GM19238 (cell line): ENCODE measurements around the gene NEDD4L.

Experiments used
- DNase-seq: peaks from one replicate; pipeline ENCODE4 v3.0.0; 2011; ENCODE audit warnings: low spot score; ENCODE audit not compliant: insufficient read length

Gene NEDD4L

GRCh38 chr18:58180172-58180571 lies 136.1 kb downstream of the NEDD4L start:
- no peak for DNase-seq

DNA sequence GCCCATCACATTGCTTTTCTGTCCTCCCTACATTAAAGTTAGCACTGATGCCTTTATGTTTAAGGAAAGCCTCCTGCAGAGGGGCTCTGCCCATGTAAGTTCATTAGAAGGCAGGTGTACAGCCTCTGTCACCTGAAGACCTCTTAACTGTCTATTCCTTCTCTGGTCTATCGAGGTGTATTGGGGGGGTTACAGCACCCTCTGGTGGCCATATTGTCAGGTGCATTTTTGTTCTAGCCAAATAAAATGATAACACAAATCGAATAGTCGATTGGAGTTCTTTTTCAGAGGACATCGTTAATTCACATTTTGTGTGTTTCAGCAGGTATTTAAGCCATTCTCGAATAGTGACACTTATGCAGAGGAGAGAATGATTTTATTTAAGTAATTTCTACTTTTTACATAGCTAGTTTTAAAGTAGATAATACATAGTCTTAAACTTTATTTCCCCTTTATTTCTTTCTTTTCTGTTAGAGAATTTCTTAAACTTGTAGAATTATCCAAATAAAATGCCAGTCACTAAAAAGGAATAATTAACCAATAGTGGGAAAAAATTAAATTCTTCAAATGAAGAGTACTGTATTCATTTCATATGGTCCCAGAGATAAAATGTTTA lies 136.8 kb downstream of the NEDD4L start:
- DNase-seq: peak; percentile 46

DNA sequence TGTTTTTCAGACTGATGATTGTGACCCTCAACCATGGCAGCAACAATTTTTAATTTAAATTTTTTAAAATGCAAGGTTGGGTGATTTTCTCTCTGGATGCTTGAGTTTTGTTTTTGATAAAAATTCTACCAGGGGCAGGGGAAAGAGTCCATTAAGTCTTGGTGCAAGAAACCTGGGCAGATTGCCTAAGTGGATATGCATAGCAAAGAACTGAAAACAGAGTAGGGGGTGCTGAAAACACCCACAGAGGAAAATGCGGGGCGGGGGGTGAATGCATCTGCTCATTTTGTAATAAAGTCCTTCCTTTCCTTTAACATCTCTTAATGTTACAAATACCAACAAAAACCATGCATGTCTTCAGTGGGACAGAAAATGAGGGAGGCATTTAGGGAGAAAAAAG lies 138.0 kb downstream of the NEDD4L start:
- no peak for DNase-seq

GRCh38 chr18:58183226-58183625 lies 139.2 kb downstream of the NEDD4L start:
- DNase-seq: no peak

DNA sequence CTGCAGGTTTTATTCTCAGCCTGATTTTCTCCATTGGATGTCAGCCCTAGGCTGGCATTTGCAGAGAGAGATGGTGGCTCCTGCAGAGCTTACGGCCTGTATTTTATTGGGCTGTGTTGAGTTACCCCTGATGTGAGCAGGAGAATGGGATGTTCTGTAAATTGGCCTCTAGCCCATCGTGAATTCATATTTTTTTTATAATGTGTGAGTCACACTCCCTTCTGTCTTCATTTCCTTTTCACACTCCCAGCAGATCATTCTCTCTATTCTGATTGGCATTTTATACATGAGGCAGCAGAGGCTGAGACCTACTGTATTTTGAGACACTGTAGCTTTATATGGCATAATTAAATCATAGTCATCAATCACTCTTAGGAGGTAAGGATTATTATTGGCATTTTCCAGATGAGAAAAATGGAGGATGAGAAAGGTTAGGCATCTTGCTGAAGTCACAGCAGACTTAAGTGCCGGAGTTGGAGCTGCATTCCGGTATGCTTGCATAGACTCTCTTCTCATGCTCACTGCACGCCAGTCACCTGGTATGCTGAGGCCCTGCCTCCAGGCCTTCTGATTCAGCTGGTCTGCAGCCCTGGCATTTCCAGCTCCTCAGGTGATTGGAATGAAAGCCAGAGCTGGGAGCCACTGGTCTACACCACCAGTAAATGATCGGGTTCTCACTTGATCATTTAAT lies 142.4 kb downstream of the NEDD4L start:
- DNase-seq: no peak

DNA sequence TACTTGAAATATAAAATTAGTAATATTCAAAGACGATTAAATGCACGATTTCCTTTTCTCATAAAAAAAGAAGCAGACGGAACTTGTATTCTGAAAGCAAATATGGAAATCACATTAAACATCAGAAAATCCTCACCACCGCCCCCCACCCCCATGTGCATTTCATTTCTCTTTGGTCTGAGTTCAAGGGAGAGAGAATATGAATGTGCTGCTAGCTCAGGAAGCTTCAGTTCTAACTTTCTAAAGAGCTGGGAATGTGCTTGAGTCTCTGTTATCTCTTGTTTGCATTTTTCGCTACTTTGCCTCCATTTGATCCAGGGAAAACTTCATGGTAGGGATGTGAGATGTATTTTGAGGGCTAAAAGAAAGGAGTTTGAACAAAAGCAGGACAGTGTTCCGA lies 143.6 kb downstream of the NEDD4L start:
- DNase-seq: no peak

DNA sequence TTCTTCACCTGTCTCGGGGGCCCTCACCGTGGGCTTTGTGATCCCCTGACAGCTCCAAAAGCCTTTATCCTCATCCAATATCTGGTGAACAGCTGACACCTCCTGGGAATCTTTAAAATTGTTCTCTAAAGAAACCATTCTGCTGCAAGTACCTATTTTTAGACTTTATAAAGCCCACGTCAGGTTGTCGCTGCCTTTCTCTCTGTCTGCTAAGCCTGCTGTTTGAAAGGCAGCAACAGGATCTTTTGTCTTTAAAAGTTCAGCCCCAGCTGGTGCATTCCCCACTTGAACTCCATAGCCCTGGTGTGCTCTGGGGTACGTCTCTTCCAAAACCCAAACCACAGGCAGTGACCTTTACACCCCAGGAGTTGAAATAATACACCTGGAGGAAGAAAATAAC lies 145.0 kb downstream of the NEDD4L start:
- DNase-seq: no peak

GRCh38 chr18:58190842-58191530 lies 147.0 kb downstream of the NEDD4L start:
- no peak for DNase-seq

- no peak for DNase-seq
Observed at GRCh38 chr18:58191626-58192025, 147.6 kb downstream of the NEDD4L start.

DNA sequence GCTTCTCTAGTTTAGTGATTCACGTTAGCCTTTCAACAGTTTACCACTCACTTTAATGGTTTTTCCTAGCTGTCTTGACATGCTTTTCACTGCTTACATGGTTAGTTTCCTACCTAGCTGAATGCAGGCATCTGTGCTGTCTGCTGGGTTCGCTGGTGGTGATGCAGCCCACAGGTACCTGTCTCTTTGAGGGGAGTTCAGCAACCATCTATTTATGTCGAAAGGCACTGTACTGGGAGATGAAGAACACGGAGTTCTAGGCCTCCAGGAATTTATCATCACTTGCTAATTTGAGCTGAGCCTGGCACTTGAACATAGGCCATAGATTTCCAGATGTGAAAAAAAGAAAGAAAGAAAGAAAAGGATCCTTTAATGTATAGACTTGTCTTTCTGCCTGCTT lies 148.5 kb downstream of the NEDD4L start:
- no peak for DNase-seq

- DNase-seq: no peak
Observed at GRCh38 chr18:58194028-58194427, 150.0 kb downstream of the NEDD4L start.

- no peak for DNase-seq
Observed at GRCh38 chr18:58195278-58195765, 151.3 kb downstream of the NEDD4L start.

GRCh38 chr18:58196164-58196563 lies 152.1 kb downstream of the NEDD4L start:
- DNase-seq: no peak

DNA sequence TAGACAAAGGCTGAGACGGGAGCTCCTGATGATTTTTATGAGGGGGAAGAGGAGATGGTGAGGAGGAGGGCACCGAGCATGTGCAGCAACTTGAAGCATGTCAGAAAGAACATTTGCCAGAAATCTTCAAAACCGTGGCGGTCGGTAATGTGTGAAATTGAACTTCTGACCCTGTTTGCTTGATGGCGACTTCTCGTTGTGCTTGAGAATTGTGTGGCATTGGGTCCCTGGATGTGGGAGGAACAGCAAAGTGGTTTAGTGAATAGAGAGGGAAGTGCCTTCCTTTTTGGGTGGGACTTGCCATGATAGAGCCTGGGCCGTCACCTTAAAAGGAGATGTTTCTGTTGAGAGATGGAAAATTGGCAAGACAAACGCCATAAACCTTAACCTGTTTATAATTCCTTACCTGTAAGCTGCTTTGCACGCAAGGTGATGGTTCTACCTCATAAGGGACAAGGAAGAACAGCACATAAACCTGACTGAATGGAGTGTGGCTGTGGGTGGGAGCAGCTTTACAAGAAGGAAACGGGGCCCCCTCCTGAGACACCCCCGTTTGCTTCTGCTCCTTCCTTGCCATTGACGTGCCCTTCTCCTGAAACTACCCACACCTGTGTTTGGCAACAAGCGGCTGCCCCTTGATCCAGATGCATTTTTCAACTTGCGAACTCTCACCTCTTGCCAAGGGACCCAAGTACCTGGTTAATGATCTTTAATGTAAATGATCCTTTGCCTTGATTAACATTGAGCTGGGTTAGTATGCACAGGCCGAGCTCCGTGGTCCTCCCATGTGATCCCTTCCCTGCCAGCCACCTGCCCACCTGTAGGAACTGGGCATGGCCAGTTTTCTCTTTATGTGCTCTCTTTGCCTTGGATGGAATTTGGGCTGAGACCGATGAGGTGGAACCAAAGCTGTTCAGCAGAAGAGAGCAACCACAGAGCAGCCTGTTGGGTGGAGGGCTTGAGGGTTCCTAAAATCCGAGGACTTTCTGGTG lies 153.2 kb downstream of the NEDD4L start:
- DNase-seq: no peak

GRCh38 chr18:58201268-58201667 lies 157.2 kb downstream of the NEDD4L start:
- DNase-seq: no peak

DNA sequence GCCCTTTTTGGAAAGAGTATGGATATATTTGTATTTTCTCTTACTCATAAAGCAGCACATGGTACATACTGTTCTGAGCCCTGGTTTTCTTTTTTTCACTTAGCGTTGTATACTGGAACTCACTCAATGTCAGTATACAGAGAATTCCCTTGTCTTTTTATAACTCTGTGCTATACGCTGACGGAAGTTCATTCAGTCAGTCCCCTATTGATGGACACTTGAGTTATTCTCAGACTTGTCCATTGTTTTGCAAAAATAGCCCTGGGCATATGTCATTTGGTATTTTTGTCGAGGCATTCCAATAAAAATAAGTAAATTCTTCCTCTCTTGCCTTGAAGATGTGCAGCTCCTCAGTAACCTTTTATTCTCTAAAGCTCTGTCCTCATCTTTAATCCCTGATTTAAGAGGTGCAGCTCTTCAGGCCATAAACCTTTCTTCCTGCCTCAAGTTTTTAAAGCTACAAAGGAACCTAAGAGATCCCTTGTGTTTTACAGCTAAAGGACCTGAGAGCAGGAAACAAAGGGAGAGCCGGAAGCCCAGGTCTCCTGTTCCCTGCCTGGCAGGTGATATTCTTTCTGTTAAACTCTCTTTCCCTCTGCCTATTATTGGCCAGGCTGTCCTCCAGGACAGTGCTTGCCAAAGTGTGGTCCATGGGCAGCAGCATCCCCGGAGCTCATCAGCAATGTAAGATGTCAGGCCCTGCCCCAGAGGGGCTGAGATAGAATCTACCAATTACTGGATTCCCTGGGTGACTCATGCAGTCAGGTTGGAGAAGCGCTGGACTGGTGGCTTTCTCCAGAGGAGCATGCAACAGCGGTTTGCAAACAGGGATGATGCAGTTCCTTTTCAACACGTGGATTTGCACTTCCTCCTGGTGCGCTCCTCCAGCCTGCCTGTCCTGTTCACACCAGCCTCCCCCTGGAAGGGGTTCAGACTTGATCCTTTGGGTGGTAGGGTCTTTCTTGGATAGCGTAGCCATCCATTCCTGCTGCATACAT lies 158.0 kb downstream of the NEDD4L start:
- no peak for DNase-seq

- no peak for DNase-seq
Observed at GRCh38 chr18:58204776-58205442, 160.9 kb downstream of the NEDD4L start.

DNA sequence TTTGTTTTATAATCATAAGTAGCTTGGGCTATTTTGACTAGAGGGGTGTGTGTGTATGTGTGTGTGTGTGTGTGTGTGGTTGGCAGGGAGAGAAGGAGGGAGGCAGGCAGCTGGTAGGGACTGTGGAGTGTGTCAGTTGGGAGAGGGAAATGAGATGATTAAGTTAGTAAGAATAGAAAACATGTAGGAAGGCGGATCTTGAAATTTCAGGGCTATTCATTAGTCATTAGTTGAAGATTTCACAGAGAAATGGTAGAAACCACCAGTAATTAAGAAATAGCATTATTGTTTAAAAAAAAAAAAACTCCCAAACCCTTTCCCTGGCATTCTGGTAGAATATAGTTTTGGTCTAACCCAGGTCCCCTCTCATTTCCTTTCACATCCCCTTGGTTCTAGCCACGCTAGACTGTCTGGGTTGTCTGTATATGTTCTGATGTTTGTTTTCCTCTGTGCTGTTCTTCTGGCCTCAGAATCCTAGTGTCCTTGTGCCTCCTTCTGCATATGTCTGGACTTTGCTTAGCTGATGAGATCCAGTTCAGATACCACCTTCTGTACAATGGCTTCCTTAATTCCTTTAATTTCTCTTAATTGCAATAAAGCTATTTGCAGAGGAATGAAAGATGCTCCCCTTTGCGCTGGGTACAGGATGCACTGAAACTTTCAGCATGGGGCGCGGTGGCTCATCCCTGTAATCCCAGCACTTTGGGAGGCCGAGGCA lies 161.6 kb downstream of the NEDD4L start:
- DNase-seq: no peak
